Stomach (tissue), 9 donors: ENCODE measurements around the gene PAXIP1. TPM values are rescaled to one million over a fixed set of nuclear protein-coding genes. Genes with fewer than 3 reads are reported as not detected.
"Not testable (repeated sequence)": the region's sequence is repeated elsewhere in the genome, so short reads cannot be mapped to it uniquely, and the experiment has no call there.

Source experiments
- DNase-seq, 2 donors: peaks; one replicate each; pipeline versions ENCODE4 v3.0.0 to v3.0.0-alpha.2; 2013 to 2019
- H3K27ac ChIP-seq, 5 donors: fragments of 200-600 bp in 4 of 5; sonication (generic) in 4 of 5; one replicate each; pipeline ENCODE4 v1.5.1; 2013 to 2019; ENCODE audit warnings: mild to moderate bottlenecking in 1 of 5, moderate library complexity in 1 of 5
- H3K27me3 ChIP-seq, 3 donors: fragments of 200-600 bp; sonication (generic); one replicate each; pipeline ENCODE4 v1.5.1; 2017 to 2019; ENCODE audit warnings: mixed run types in 1 of 3
- H3K36me3 ChIP-seq, 4 donors: fragments of 200-600 bp; sonication (generic); 1 replicate in 3 of 4; 2 replicates in 1 of 4; pipeline ENCODE4 v1.5.1; 2016 to 2019
- H3K4me1 ChIP-seq, 4 donors: fragments of 200-600 bp; sonication (generic); one replicate each; pipeline ENCODE4 v1.5.1; 2016 to 2019
- H3K4me3 ChIP-seq, 4 donors: fragments of 200-600 bp; sonication (generic) in 3 of 4; one replicate each; pipeline ENCODE4 v1.5.1; 2016 to 2019; ENCODE audit warnings: mild to moderate bottlenecking in 1 of 4
- H3K9me3 ChIP-seq, 4 donors: fragments of 200-600 bp; sonication (generic); one replicate each; pipeline ENCODE4 v1.5.1; 2016 to 2019
- EP300 ChIP-seq: sonication (generic); formaldehyde crosslinking; IDR thresholded peaks from one replicate; pipeline ENCODE4 v1.6.1; 2017; ENCODE audit warnings: antibody characterized with exemption
- POLR2A ChIP-seq, 4 donors: fragments of 450-650 bp; IDR thresholded peaks; one replicate each; pipeline ENCODE4 v1.6.1; 2016; ENCODE audit warnings: antibody characterized with exemption in 4 of 4, control low read depth in 2 of 4, mild to moderate bottlenecking in 1 of 4, moderate library complexity in 1 of 4
- POLR2AphosphoS5 ChIP-seq, 3 donors: sonication (generic); formaldehyde crosslinking; IDR thresholded peaks; one replicate each; pipeline ENCODE4 v1.6.1; 2016; ENCODE audit warnings: antibody characterized with exemption in 3 of 3
- WGBS, 5 donors: extraction: QIAGEN DNeasy Blood & Tissue Kit in 3 of 5; methylation state at CpG; one replicate each; pipeline versions ENCODE4 v1.1.5 to v1.1.7; 2013 to 2018; 5-methylcytosine and 5-hydroxymethylcytosine counted together
- intact Hi-C: fragments of 100-400 bp; cut with DNase I; formaldehyde crosslinking; loops from one replicate; pipeline ENCODE4 v1.15.1; 2023; ENCODE audit warnings: low total_unique reads
- polyA plus RNA-seq, 3 donors: library from polyadenylated mRNA; stranded (reverse); fragments of 200-250 nt; gene quantifications; one replicate each; pipeline ENCODE4 v1.2.3, GENCODE V29; 2013
- total RNA-seq, 5 donors: library from RNA; depleted of rRNA; stranded (reverse); fragments of >200 nt; gene quantifications; one replicate each; pipeline versions ENCODE4 v1.1.0 to v1.2.3, GENCODE V29; 2014 to 2016
- TF ChIP-seq, protein P1 (sequence below), 7 experiments: fragments of 450-650 bp in 4 of 7; fragments of 200-600 bp in 3 of 7; sonication (generic) in 3 of 7; IDR thresholded peaks; one replicate each; pipeline ENCODE4 v1.5.1; 2016 to 2019; ENCODE audit warnings: antibody characterized with exemption in 7 of 7, control low read depth in 2 of 7, mild to moderate bottlenecking in 1 of 7
- donor health status: healthy with polysubstance abuse.
- donor health status: Bipolar disorder and iron deficiency.
- donor health status: healthy.

Gene PAXIP1
- total and polyA plus RNA-seq, 8 donors: 0.87 to 24.1 (median 4.6) TPM

DNA sequence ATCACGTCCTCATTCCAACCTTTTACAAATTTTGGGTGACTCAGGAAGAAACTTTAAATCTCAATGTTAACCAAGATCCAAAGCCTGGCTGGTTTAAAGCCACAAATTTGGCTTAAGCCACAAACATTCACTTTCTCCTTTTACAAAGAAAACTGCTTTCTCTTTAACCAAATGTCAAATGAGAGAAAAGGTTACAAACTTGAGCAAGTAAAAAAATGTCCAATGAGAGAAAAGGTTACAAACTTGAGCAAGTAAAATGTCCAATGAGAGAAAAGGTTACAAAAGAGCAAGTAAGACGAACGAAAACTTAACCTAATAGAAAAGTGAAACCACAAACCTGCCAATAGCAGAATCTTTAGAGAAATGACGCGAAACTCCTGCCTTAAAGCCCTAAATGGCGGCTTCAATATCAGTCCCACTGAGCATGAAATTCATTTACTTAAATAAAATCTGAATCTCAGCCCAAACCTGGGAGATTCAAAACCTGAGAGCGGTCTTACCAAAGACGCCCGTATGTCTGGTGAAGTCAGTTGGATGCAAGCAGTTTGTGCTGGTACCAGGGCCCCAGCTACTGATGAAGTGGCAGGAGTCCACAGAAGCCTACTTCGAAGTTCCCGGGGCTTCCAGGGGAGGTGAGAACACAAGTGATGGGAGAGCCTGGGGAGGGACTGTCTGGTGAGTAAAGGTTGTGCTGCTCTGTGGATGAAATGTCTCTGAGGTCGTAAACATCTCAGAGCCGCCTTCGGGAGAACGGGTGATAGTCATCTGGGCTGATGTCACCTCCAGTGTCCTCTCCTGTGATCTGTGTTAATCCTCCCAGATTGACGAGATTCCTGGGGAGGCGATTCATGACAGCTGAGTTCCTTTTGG, 74.6 kb downstream of the PAXIP1 start:
- peaks cover 0 to 2% (median under 1%) of the 10 kb centered on the region in 4 donors for H3K9me3 ChIP-seq
- peak overlapping the region; percentile 58 to 62 (median 60) for H3K4me3 ChIP-seq
- no peaks in the 10 kb centered on the region for H3K36me3 ChIP-seq
- 6 to 17% (median 8%) methylated on average over 17 of the region's 17 CpGs for WGBS, 5 donors
- DNase-seq: peak; percentile 37 to 95
- intact Hi-C loops: loop anchor here (5.0 to 10.0 kb wide), 2 partner anchors 76 to 414 kb away; partner anchors contain the start of gene PAXIP1
- peak overlapping the region; percentile 84 to 96 (median 93) for H3K27ac ChIP-seq
- TF ChIP-seq POLR2AphosphoS5 (IDR thresholded peaks at IDR 0.05): peak in 2 of 3 donors; percentile 15 to 36
- TF ChIP-seq, protein P1, sequence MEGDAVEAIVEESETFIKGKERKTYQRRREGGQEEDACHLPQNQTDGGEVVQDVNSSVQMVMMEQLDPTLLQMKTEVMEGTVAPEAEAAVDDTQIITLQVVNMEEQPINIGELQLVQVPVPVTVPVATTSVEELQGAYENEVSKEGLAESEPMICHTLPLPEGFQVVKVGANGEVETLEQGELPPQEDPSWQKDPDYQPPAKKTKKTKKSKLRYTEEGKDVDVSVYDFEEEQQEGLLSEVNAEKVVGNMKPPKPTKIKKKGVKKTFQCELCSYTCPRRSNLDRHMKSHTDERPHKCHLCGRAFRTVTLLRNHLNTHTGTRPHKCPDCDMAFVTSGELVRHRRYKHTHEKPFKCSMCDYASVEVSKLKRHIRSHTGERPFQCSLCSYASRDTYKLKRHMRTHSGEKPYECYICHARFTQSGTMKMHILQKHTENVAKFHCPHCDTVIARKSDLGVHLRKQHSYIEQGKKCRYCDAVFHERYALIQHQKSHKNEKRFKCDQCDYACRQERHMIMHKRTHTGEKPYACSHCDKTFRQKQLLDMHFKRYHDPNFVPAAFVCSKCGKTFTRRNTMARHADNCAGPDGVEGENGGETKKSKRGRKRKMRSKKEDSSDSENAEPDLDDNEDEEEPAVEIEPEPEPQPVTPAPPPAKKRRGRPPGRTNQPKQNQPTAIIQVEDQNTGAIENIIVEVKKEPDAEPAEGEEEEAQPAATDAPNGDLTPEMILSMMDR (IDR thresholded peaks at IDR 0.05): no peak
- H3K4me1 ChIP-seq: peaks cover 5 to 31% (median 19%) of the 10 kb centered on the region in 4 donors
- H3K27me3 ChIP-seq: no peaks in the 10 kb centered on the region

DNA sequence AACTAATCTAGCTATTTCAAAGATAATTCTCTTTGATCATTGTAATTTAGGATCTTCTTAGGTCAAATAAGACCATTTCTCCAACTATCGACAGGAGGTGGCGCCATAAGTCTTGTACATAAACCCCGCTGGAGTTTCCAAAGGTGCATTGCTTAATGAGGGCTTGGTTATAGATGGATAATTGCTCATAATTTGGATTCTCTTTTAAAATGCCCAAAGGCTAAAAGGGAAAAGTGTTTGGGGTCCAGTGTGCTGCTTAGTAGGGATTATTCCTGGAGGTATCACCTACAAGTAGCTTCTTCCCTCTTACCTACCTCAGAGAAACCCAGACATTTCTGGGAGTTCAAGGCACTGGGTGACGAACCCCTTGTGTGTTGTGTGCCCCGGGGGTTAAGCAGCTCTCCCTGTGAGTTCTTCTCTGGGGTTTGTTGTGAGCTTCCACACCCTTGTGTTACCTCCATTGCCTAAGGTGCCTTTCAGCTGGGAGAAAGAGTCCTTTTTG, 75.2 kb downstream of the PAXIP1 start:
- peak overlapping the region; percentile 58 to 62 (median 60) for H3K4me3 ChIP-seq
- peak; percentile 88 to 94 for DNase-seq
- H3K9me3 ChIP-seq: no peaks in the 10 kb centered on the region
- H3K4me1 ChIP-seq: peaks cover 5 to 31% (median 19%) of the 10 kb centered on the region in 4 donors
- intact Hi-C loops: loop anchor here (5.0 to 10.0 kb wide), 2 partner anchors 77 to 415 kb away; partner anchors contain the start of gene PAXIP1
- WGBS, 5 donors: 0 to 3% (median 1%) methylated on average over 5 of the region's 5 CpGs
- H3K27ac ChIP-seq: peak overlapping the region; percentile 84 to 96 (median 93)
- H3K27me3 ChIP-seq: no peaks in the 10 kb centered on the region
- TF ChIP-seq EP300: no peak
- TF ChIP-seq, protein P1 (IDR thresholded peaks at IDR 0.05): peak in 5 of 7 experiments; percentile 32 to 65 (median 60)
- no peaks in the 10 kb centered on the region for H3K36me3 ChIP-seq

DNA sequence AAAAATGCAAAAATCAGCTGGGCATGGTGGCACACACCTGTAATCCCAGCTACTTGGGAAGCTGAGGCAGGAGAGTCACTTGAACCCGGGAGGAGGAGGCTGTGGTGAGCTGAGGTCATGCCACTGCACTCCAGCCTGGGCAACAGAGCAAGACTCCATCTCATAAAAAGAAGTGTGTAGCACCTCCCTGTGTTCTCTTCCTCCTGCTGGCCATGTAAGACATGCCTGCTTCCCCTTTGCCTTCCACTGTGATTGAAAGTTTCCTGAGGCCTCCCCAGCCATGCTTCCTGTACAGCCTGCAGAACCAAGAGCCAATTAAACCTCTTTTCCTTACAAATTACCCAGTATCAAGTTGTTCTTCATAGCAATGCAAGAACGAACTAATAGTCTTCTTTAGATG, 80.5 kb downstream of the PAXIP1 start:
- H3K27me3 ChIP-seq, H3K4me1 ChIP-seq, H3K4me3 ChIP-seq, H3K27ac ChIP-seq, DNase-seq, H3K9me3 ChIP-seq, H3K36me3 ChIP-seq: not testable (repeated sequence)
- WGBS, 5 donors: 75 to 90% (median 77%) methylated on average over 1 to 2 of the region's 2 CpGs
- intact Hi-C loops: loop anchor here (10.0 kb wide), 1 partner anchor 82 kb away; the partner anchor contains the start of gene PAXIP1

DNA sequence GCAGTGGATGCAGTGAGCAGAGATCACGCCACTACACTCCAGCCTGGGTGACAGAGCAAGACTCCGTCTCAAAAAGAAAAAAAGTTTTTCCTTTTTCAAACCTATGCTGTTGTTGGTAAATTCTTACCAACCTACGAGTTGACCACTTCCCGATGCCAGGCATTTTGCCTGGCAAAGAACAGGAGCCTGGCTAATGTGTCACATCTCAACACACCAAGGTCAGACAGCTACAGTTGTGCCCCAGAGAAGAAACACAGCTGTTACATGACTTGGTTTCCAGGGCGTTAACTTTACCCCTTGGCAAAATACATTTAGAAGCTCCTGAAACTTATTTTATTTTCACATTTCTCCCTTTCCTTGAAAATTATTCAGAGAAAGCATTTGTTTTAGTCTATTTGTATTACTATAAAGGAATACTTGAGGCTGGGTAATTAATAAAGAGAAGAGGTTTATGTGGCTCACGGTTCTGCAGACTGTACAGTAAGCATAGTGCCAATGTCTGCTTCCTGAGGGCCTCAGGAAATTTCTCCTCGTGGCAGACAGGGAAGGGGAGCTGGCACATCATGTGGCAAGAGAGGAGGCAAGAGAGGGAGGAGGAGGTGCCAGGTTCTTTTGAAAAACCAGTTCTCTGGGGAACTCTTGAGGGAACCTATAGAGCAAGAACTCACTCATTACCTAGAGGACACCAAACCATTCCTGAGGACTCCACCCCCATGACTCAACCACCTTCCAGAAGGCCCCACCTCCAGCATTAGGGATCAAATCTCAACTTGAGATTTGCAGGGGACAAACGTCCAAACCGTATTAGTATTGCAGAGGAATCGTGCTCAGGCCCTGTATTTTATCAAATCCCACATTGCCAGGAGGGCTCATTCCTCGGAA, 83.3 kb downstream of the PAXIP1 start:
- Histone ChIP-seq H3K4me1 (peaks cover 0 to under 1% (median 0%) of the 10 kb centered on the region in 4 donors), H3K27ac (no peak overlapping the region), H3K9me3 (no peaks in the 10 kb centered on the region), H3K4me3 (no peak overlapping the region), H3K27me3 (peaks cover 0 to 17% (median 8%) of the 10 kb centered on the region in 3 donors), H3K36me3 (no peaks in the 10 kb centered on the region)
- 59 to 68% (median 66%) methylated on average over 11 of the region's 11 CpGs for WGBS, 5 donors
- no peak for DNase-seq
- no peak for TF ChIP-seq POLR2AphosphoS5 (IDR thresholded peaks at IDR 0.05)
- intact Hi-C loops: loop anchor here (10.0 kb wide), 1 partner anchor 85 kb away; the partner anchor contains the start of gene PAXIP1

DNA sequence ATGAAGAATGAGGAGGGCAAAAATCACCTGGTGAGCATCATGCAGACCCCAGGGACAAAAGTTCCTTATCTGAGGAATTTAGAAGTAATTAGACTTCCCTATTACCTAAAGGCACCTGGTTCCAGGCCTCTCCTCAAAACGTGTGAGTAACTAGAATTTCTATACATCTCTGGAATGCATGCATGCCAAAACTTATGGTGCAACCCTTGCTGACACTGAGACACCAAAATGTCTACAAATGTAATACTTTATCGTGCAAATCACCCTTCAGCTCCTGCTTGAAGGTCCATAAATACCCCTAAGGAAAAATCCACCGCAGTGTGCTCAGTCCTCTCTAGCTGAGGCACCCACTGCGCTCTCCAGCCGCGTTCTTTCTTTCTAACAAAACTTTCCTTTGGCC, 84.2 kb downstream of the PAXIP1 start:
- intact Hi-C loops: no loop called here
- no peaks in the 10 kb centered on the region for H3K36me3 ChIP-seq
- no peak for DNase-seq
- TF ChIP-seq POLR2A (IDR thresholded peaks at IDR 0.05) (no peak), POLR2AphosphoS5 (IDR thresholded peaks at IDR 0.05) (no peak), EP300 (no peak)
- TF ChIP-seq, protein P1 (IDR thresholded peaks at IDR 0.05): no peak
- no peak overlapping the region for H3K27ac ChIP-seq
- peaks cover 5 to 9% (median 7%) of the 10 kb centered on the region in 4 donors for H3K4me1 ChIP-seq
- no peak overlapping the region for H3K4me3 ChIP-seq
- H3K27me3 ChIP-seq: peaks cover 0 to 25% (median 15%) of the 10 kb centered on the region in 3 donors
- 75 to 83% (median 81%) methylated on average over 6 of the region's 6 CpGs for WGBS, 5 donors
- H3K9me3 ChIP-seq: no peaks in the 10 kb centered on the region
